Spinal cord (tissue), 10 donors: Measurements from ENCODE around the gene PLXNA4. TPM values are rescaled to one million over a fixed set of nuclear protein-coding genes. Genes with fewer than 3 reads are reported as not detected.
A peak's percentile ranks its signal among the peaks of the same experiment; 100 is the strongest.

Experiments used
- DNase-seq, 6 donors: peaks; one replicate each; pipeline versions ENCODE4 v3.0.0 to v3.0.0-alpha.2; 2013 to 2015; ENCODE audit warnings: low spot score in 6 of 6, low read depth in 4 of 6
- H3K27ac ChIP-seq: one replicate; pipeline ENCODE4 v1.5.1; 2013; ENCODE audit warnings: low read depth, low read length, control low read depth
- H3K27me3 ChIP-seq: one replicate; pipeline ENCODE4 v1.6.1; 2013; ENCODE audit warnings: low read length; ENCODE audit not compliant: control insufficient read depth, insufficient read depth
- H3K36me3 ChIP-seq: one replicate; pipeline ENCODE4 v1.6.1; 2013; ENCODE audit warnings: low read length; ENCODE audit not compliant: control insufficient read depth, insufficient read depth
- H3K4me1 ChIP-seq: one replicate; pipeline ENCODE4 v1.6.1; 2013; ENCODE audit warnings: low read length; ENCODE audit not compliant: control insufficient read depth, insufficient read depth
- H3K4me3 ChIP-seq: one replicate; pipeline ENCODE4 v1.5.1; 2013; ENCODE audit warnings: low read depth, low read length, control low read depth
- H3K9me3 ChIP-seq: one replicate; pipeline ENCODE4 v1.6.1; 2013; ENCODE audit warnings: low read length; ENCODE audit not compliant: control insufficient read depth, insufficient read depth
- WGBS: methylation state at CpG from one replicate; pipeline ENCODE4 v1.1.5; 2013; ENCODE audit warnings: missing lambda C conversion rate; ENCODE audit not compliant: insufficient coverage; 5-methylcytosine and 5-hydroxymethylcytosine counted together
- polyA plus RNA-seq, 2 donors: library from polyadenylated mRNA; unstranded; fragments of 120-200 nt; gene quantifications; one replicate each; pipeline ENCODE4 v1.2.1, GENCODE V29; 2013; ENCODE audit not compliant: insufficient read length in 2 of 2
- total RNA-seq, 2 donors: library from RNA; depleted of rRNA in 1 of 2; stranded (reverse); fragments of 120-200 nt in 1 of 2; fragments of >200 nt in 1 of 2; gene quantifications; one replicate each; pipeline versions ENCODE4 v1.2.3 to v1.2.4, GENCODE V29; 2013 to 2014
- donor health status: healthy.

The PLXNA4 gene
- total and polyA plus RNA-seq, 4 donors, result 13.8 to 29.7 (median 23.2) TPM

GRCh38 chr7:132307465-132307864, 268.8 kb downstream of the PLXNA4 start:
- Histone ChIP-seq H3K4me3 (no peak overlapping the region), H3K4me1 (peaks cover 42% of the 10 kb centered on the region), H3K36me3 (no peaks in the 10 kb centered on the region), H3K27me3 (peaks cover 3% of the 10 kb centered on the region), H3K27ac (no peak overlapping the region), H3K9me3 (no peaks in the 10 kb centered on the region)
- DNase-seq, result no peak
- WGBS, result 82% methylated on average over 6 of the region's 7 CpGs

DNA sequence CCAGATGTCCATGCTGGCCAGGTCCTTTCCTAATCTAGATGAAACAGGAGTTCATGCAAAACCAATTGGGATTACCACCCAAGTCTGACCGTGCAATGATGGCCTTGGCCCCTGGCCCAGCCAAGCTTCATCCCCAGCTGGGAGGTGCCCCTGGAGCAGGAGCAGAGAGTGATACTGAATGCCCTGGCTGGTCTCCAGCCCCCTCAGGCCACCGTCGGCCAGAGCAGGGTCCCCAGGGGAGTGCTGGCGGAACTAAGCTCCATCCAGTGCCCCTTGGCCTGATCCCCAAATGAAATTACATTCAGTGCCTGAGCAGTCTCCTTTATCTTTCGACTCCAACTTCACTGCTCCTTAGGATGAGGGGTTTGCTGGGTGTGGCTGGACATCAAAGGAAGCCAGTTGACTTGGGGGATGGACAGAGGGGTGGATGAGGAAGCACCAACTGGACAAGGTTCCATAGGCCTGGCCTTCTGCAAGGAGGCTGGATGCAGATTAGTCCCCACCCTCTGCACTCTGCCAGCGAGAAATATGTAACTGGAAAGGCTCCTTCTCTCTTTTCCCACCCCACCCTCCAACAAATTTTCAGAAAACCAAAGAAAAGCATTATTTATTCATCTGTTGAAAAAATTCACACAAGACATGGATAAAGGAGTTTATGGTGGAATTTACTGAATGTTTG, 275.5 kb downstream of the PLXNA4 start:
- no peaks in the 10 kb centered on the region for H3K27me3 ChIP-seq
- H3K27ac ChIP-seq, result no peak overlapping the region
- peaks cover 26% of the 10 kb centered on the region for H3K4me1 ChIP-seq
- H3K9me3 ChIP-seq, result no peaks in the 10 kb centered on the region
- no peak overlapping the region for H3K4me3 ChIP-seq
- WGBS, result 70% methylated on average over 3 of the region's 6 CpGs
- H3K36me3 ChIP-seq, result peaks cover 9% of the 10 kb centered on the region
- DNase-seq, result no peak

DNA sequence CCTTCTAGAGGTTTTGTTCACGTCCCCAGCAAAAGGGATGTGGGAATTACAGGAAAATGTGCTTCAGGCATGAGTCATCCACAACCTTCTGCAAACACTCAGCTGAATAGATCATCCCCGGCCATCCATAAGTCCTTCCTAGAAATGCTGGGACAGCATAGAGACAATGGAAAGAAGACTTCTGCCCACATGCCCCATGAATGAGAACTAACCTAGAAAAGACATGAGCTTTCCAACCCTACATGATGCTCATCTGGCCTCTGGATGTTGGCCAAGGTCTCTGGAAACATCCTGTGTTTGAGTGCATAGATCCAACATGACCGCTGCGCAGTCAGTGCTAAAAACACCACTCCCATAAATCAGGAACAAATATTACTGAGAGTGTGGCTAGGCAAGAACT, 277.5 kb downstream of the PLXNA4 start:
- no peak for DNase-seq
- H3K27me3 ChIP-seq, result no peaks in the 10 kb centered on the region
- no peak overlapping the region for H3K27ac ChIP-seq
- peaks cover 13% of the 10 kb centered on the region for H3K4me1 ChIP-seq
- 83% methylated on average over 1 of the region's 4 CpGs for WGBS
- H3K36me3 ChIP-seq, result peaks cover 9% of the 10 kb centered on the region
- H3K4me3 ChIP-seq, result no peak overlapping the region
- no peaks in the 10 kb centered on the region for H3K9me3 ChIP-seq

DNA sequence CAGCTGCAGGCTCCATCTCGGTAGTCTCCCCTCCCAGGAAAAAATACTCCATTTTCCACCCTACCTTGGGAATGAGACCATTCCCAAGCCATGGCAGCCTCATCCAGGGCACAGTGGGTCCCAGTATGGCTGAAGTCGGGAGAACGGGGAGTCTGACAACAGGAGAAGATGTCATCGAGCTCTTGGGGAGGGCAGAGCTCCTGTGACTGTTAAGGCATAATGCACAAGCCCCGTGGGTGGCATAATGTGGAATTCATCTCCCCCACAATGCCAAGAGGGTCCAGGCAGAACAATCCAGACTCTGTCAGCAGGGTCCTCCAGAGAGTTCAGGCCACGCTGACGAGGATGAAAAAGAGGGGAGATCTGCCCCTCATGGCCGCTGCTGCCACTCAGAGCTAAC, 279.4 kb downstream of the PLXNA4 start:
- H3K4me1 ChIP-seq, result peaks cover 16% of the 10 kb centered on the region
- H3K27me3 ChIP-seq, result no peaks in the 10 kb centered on the region
- peak overlapping the region; percentile 29 for H3K27ac ChIP-seq
- H3K4me3 ChIP-seq, result no peak overlapping the region
- DNase-seq, result no peak
- WGBS, result 56% methylated on average over 3 of the region's 8 CpGs
- H3K9me3 ChIP-seq, result no peaks in the 10 kb centered on the region
- H3K36me3 ChIP-seq, result peaks cover 9% of the 10 kb centered on the region

DNA sequence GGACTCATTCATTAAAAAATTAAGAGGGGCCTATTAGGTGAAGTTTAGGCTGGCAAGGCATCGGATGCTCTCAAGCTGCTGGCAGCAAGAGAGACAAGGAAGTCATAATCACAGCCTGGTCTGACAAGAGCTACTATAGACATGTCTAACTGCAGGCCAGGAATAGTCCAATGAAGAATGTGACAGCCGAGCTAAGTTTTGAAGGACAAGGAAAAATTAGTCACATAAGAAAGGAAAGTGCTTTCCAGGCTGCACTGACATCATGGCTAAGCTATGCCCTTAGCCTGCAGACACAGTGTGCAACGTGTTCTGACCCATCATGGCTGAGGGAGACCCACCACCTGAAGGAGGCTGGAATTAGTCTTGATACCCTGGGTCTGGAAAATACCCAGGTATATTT, 281.1 kb downstream of the PLXNA4 start:
- Histone ChIP-seq H3K27me3 (no peaks in the 10 kb centered on the region), H3K4me3 (no peak overlapping the region), H3K27ac (no peak overlapping the region), H3K9me3 (no peaks in the 10 kb centered on the region), H3K36me3 (peaks cover 6% of the 10 kb centered on the region), H3K4me1 (peaks cover 12% of the 10 kb centered on the region)
- WGBS, result 90% methylated on average over 3 of the region's 3 CpGs
- no peak for DNase-seq

DNA sequence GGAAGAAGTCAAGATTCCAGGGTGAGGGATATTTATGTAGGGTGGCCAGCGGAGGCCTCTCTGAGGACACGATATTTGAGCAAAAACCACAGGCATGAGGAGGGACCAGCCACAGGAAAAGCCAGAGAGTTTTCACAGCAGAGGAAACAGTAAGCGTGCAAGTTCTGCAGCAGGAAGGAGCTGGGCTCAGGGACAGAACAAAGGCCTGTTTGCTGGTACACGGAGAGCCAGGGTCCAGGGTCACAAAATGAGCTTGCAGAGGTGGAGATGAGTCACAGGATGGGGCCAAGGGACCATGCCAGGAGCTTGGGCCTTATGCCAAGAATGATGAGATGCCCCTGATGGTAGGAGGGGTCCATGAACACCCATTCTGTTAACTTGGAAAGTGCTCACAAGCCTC, 283.5 kb downstream of the PLXNA4 start:
- no peaks in the 10 kb centered on the region for H3K9me3 ChIP-seq
- H3K4me3 ChIP-seq, result no peak overlapping the region
- H3K27ac ChIP-seq, result no peak overlapping the region
- no peaks in the 10 kb centered on the region for H3K27me3 ChIP-seq
- H3K4me1 ChIP-seq, result peaks cover 9% of the 10 kb centered on the region
- WGBS, result 57% methylated on average over 4 of the region's 4 CpGs
- peaks cover 3% of the 10 kb centered on the region for H3K36me3 ChIP-seq
- DNase-seq, result no peak

GRCh38 chr7:132291481-132291880, 284.8 kb downstream of the PLXNA4 start:
- no peak for DNase-seq
- no CpG with 5 or more reads among the region's 1 CpG for WGBS

GRCh38 chr7:132290021-132290420, 286.2 kb downstream of the PLXNA4 start:
- DNase-seq, result peak in 1 of 6 donors; percentile 47
- WGBS, result 75% methylated on average over 5 of the region's 5 CpGs

More at GRCh38 chr7:132291481-132291880, 284.8 kb downstream of the PLXNA4 start:
- no peaks in the 10 kb centered on the region for H3K36me3 ChIP-seq
- peaks cover 3% of the 10 kb centered on the region for H3K4me1 ChIP-seq
- no peaks in the 10 kb centered on the region for H3K27me3 ChIP-seq
- H3K27ac ChIP-seq, result no peak overlapping the region
- H3K9me3 ChIP-seq, result no peaks in the 10 kb centered on the region
- H3K4me3 ChIP-seq, result no peak overlapping the region

GRCh38 chr7:132286836-132287235, 289.4 kb downstream of the PLXNA4 start:
- no peak overlapping the region for H3K27ac ChIP-seq
- WGBS, result 69% methylated on average over 5 of the region's 5 CpGs
- H3K36me3 ChIP-seq, result no peaks in the 10 kb centered on the region
- H3K4me3 ChIP-seq, result no peak overlapping the region
- no peaks in the 10 kb centered on the region for H3K4me1 ChIP-seq
- no peak for DNase-seq
- no peaks in the 10 kb centered on the region for H3K9me3 ChIP-seq
- H3K27me3 ChIP-seq, result no peaks in the 10 kb centered on the region

More at GRCh38 chr7:132290021-132290420, 286.2 kb downstream of the PLXNA4 start:
- Histone ChIP-seq H3K27me3 (no peaks in the 10 kb centered on the region), H3K4me3 (no peak overlapping the region), H3K9me3 (no peaks in the 10 kb centered on the region), H3K4me1 (peaks cover 3% of the 10 kb centered on the region), H3K27ac (no peak overlapping the region), H3K36me3 (no peaks in the 10 kb centered on the region)

DNA sequence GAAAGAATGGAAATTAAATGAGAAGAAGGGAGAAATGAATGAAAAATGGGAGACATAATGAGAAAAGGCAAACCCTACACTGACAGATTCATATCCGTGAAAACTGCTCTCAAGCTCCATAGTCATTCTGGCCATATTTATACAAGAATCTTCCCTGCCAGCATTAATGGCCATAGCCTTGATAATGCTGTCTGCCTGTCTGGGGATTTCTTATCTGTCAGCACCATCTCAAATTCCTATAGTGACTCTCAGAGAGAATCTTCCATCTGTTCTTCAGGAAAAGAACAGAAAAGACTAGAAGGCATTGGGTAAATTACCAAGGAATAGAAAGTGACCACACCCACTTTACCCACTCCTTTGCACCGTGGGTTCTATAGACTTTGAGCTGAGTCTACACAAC, 295.9 kb downstream of the PLXNA4 start:
- Histone ChIP-seq H3K27me3 (no peaks in the 10 kb centered on the region), H3K36me3 (no peaks in the 10 kb centered on the region), H3K9me3 (no peaks in the 10 kb centered on the region), H3K4me3 (no peak overlapping the region), H3K4me1 (peaks cover 8% of the 10 kb centered on the region), H3K27ac (no peak overlapping the region)
- WGBS, result 100% methylated on average over 1 of the region's 2 CpGs
- DNase-seq, result no peak
